ENCODE data around the gene AFF4.

The AFF4 gene

GRCh38 chr5:132854301-132854700 lies 109.1 kb downstream of the AFF4 start:
- DNase-seq: no peak

GRCh38 chr5:132853790-132854189 lies 109.6 kb downstream of the AFF4 start:
- no peak for DNase-seq

GRCh38 chr5:132853323-132853722 lies 110.1 kb downstream of the AFF4 start:
- no peak for DNase-seq

GRCh38 chr5:132850066-132850465 lies 113.4 kb downstream of the AFF4 start:
- DNase-seq: no peak

- no peak for DNase-seq
Observed at GRCh38 chr5:132849347-132849746, 114.1 kb downstream of the AFF4 start.

GRCh38 chr5:132848270-132848669 lies 115.2 kb downstream of the AFF4 start:
- DNase-seq: no peak

GRCh38 chr5:132841305-132841704 lies 122.1 kb downstream of the AFF4 start:
- DNase-seq: no peak

- no peak for DNase-seq
Observed at GRCh38 chr5:132840896-132841295, 122.5 kb downstream of the AFF4 start.

GRCh38 chr5:132840313-132840712 lies 123.1 kb downstream of the AFF4 start:
- DNase-seq: no peak

GRCh38 chr5:132839426-132840301 lies 123.8 kb downstream of the AFF4 start:
- DNase-seq: no peak

GRCh38 chr5:132838516-132839282 lies 124.7 kb downstream of the AFF4 start:
- DNase-seq: no peak

- no peak for DNase-seq
Observed at GRCh38 chr5:132837868-132838267, 125.6 kb downstream of the AFF4 start.

- DNase-seq: no peak
Observed at GRCh38 chr5:132836852-132837251, 126.6 kb downstream of the AFF4 start.

GRCh38 chr5:132834057-132834456 lies 129.4 kb downstream of the AFF4 start:
- DNase-seq: no peak

- DNase-seq: no peak
Observed at GRCh38 chr5:132832612-132833011, 130.8 kb downstream of the AFF4 start.

GRCh38 chr5:132831095-132831860 lies 132.2 kb downstream of the AFF4 start:
- DNase-seq: no peak

GRCh38 chr5:132830436-132831094 lies 132.9 kb downstream of the AFF4 start, which contains the start of gene SHROOM1:
Gene SHROOM1, minus strand, starts transcription at chr5:132830647. Its CDS starts 4,507 bp downstream, at chr5:132826140.
- DNase-seq: peak; percentile 2

- peak; percentile 31 for DNase-seq
Observed at GRCh38 chr5:132829742-132830435, 133.5 kb downstream of the AFF4 start.

GRCh38 chr5:132828846-132829494 lies 134.5 kb downstream of the AFF4 start:
- peak; percentile 14 for DNase-seq

- no peak for DNase-seq
Observed at GRCh38 chr5:132827943-132828673, 135.3 kb downstream of the AFF4 start.
